Gastrocnemius medialis (tissue), 4 donors: ENCODE data around the gene CALN1. TPM values are rescaled to one million over a fixed set of nuclear protein-coding genes. Genes with fewer than 3 reads are reported as not detected.

Source experiments
- ATAC-seq, 2 donors: fragments of 150-250 bp; one replicate each; pipeline ENCODE4 v1.9.1; 2016
- DNase-seq, 2 donors: peaks; one replicate each; pipeline ENCODE4 v3.0.0-alpha.2; 2019
- H3K27ac ChIP-seq, 4 donors: fragments of 200-600 bp; sonication (generic); 1 replicate in 1 of 4; 2 replicates in 3 of 4; pipeline ENCODE4 v1.5.1; 2016 to 2018; ENCODE audit warnings: mild to moderate bottlenecking in 2 of 4, moderate library complexity in 1 of 4
- H3K27me3 ChIP-seq, 3 donors: fragments of 200-600 bp; sonication (generic) in 2 of 3; 1 replicate in 1 of 3; 2 replicates in 2 of 3; pipeline versions ENCODE4 v1.5.1 to v1.6.0; 2016 to 2019; ENCODE audit warnings: mild to moderate bottlenecking in 1 of 3, moderate library complexity in 1 of 3
- H3K36me3 ChIP-seq, 2 donors: fragments of 200-600 bp; sonication (generic) in 1 of 2; one replicate each; pipeline ENCODE4 v1.5.1; 2017 to 2018
- H3K4me1 ChIP-seq, 2 donors: fragments of 200-600 bp; sonication (generic) in 1 of 2; one replicate each; pipeline ENCODE4 v1.5.1; 2016 to 2017; ENCODE audit warnings: mild to moderate bottlenecking in 2 of 2
- H3K4me3 ChIP-seq, 4 donors: fragments of 200-600 bp; sonication (generic) in 3 of 4; 1 replicate in 1 of 4; 2 replicates in 3 of 4; pipeline ENCODE4 v1.5.1; 2016 to 2019; ENCODE audit warnings: mild to moderate bottlenecking in 2 of 4
- H3K9me3 ChIP-seq, 3 donors: fragments of 200-600 bp; sonication (generic) in 2 of 3; 1 replicate in 1 of 3; 2 replicates in 2 of 3; pipeline ENCODE4 v1.5.1; 2016 to 2019
- POLR2A ChIP-seq, 2 donors: fragments of 450-650 bp; IDR thresholded peaks; one replicate each; pipeline ENCODE4 v1.6.1; 2017; ENCODE audit warnings: antibody characterized with exemption in 2 of 2, mild to moderate bottlenecking in 2 of 2, moderate library complexity in 2 of 2
- in situ Hi-C, 4 donors: fragments of 200-750 bp; cut with MboI; loops; one replicate each; pipeline versions ENCODE4 v1.15.0 to v1.8.0; 2017; ENCODE audit warnings: low sequenced_read_pairs in 4 of 4
- intact Hi-C: fragments of 100-400 bp; cut with DNase I; formaldehyde crosslinking; loops from one replicate; pipeline ENCODE4 v1.15.1; 2023; ENCODE audit warnings: low total_unique reads
- total RNA-seq, 4 donors: library from RNA; depleted of rRNA; stranded (reverse); fragments of >200 nt; gene quantifications; one replicate each; pipeline versions ENCODE4 v1.1.0 to v1.2.3, GENCODE V29; 2016
- TF ChIP-seq, protein P1 (sequence below), 5 experiments: fragments of 450-650 bp in 3 of 5; fragments of 200-600 bp in 2 of 5; sonication (generic) in 2 of 5; IDR thresholded peaks in 4 of 5; conservative IDR thresholded peaks in 1 of 5; 1 replicate in 4 of 5; 2 replicates in 1 of 5; pipeline ENCODE4 v1.5.1; 2016 to 2019; ENCODE audit warnings: antibody characterized with exemption in 5 of 5, mild to moderate bottlenecking in 3 of 5, moderate library complexity in 3 of 5

Gene CALN1
- total RNA-seq, 4 donors from 2014 or later: not detected

DNA sequence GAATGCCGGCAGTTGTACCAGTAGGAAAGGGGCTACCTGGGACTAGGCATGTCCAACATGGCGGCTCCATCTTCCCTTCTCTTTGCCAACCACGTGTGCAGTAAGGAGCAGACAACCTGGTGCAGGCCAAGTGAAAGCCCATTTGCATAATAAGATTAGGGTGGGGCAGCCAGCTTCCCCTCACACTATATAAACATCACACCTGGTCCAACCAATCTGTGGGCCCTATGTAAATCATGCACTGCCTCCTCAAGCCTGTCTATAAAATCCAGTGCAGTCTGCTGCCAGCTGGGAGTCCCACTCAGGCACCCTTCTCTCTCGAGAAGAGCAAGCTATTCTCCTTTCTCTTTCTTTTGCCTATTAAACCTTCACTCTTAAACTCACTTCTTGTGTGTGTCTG, 429.3 kb downstream of the CALN1 start:
- TF ChIP-seq POLR2A (IDR thresholded peaks at IDR 0.05): no peak
- TF ChIP-seq, protein P1, sequence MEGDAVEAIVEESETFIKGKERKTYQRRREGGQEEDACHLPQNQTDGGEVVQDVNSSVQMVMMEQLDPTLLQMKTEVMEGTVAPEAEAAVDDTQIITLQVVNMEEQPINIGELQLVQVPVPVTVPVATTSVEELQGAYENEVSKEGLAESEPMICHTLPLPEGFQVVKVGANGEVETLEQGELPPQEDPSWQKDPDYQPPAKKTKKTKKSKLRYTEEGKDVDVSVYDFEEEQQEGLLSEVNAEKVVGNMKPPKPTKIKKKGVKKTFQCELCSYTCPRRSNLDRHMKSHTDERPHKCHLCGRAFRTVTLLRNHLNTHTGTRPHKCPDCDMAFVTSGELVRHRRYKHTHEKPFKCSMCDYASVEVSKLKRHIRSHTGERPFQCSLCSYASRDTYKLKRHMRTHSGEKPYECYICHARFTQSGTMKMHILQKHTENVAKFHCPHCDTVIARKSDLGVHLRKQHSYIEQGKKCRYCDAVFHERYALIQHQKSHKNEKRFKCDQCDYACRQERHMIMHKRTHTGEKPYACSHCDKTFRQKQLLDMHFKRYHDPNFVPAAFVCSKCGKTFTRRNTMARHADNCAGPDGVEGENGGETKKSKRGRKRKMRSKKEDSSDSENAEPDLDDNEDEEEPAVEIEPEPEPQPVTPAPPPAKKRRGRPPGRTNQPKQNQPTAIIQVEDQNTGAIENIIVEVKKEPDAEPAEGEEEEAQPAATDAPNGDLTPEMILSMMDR (IDR thresholded peaks at IDR 0.05 in 4 of 5, conservative IDR thresholded peaks at IDR 0.05 in 1 of 5): no peak
- H3K36me3 ChIP-seq: no peaks in the 10 kb centered on the region
- no peaks in the 10 kb centered on the region for H3K9me3 ChIP-seq
- in situ Hi-C loops (no loop called here), intact Hi-C loops (no loop called here)
- ATAC-seq (no peak), DNase-seq (no peak)
- no peak overlapping the region for H3K4me3 ChIP-seq
- H3K4me1 ChIP-seq: no peaks in the 10 kb centered on the region
- no peak overlapping the region for H3K27ac ChIP-seq
- H3K27me3 ChIP-seq: no peaks in the 10 kb centered on the region

DNA sequence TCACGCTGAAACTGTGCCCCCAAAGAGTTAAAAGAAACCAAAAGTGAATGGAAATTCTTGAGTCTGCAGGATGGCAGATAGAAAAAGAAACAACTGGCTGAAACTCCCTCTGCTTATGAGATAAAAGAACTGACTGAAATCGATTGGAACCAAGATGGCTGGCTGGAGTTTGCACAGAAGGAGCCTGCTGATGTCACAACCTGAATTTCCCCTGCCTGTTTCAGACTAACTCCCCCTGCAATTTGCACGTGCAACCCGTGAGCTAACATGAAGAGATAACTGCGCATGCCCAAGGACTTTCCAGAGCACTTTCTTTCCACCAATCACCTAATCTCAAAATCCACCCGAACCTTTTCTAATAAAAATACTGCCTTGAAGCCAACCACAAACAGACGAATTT, 435.5 kb downstream of the CALN1 start:
- no peak for DNase-seq
- TF ChIP-seq POLR2A (IDR thresholded peaks at IDR 0.05): no peak
- TF ChIP-seq, protein P1 (IDR thresholded peaks at IDR 0.05 in 4 of 5, conservative IDR thresholded peaks at IDR 0.05 in 1 of 5): no peak
- H3K27me3 ChIP-seq: no peaks in the 10 kb centered on the region
- H3K9me3 ChIP-seq: no peaks in the 10 kb centered on the region
- in situ Hi-C loops (no loop called here), intact Hi-C loops (no loop called here)
- H3K36me3 ChIP-seq: no peaks in the 10 kb centered on the region
- no peak overlapping the region for H3K4me3 ChIP-seq
- no peaks in the 10 kb centered on the region for H3K4me1 ChIP-seq
- no peak overlapping the region for H3K27ac ChIP-seq
- no peak for ATAC-seq

DNA sequence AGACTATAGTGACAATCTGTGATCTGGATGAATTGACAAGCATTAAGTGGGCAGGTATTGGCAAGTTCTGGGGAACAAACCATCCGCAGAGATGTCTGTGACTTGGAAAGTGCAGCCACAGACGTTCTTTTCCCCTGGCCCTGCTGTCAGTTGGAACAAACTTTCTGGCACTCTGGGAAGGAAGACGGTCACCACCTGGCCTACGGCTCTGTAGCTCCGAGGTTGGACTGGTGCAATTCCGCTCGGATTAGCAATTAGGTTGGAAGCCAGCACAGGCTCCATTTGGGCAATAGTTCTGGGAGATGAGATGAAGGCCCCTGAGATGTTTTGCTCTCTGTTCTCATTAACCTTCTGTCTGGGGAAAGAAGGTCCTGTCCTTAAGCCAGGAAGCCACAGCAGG, 437.5 kb downstream of the CALN1 start:
- Histone ChIP-seq H3K4me3 (no peak overlapping the region), H3K9me3 (no peaks in the 10 kb centered on the region), H3K36me3 (no peaks in the 10 kb centered on the region), H3K4me1 (no peaks in the 10 kb centered on the region), H3K27me3 (no peaks in the 10 kb centered on the region), H3K27ac (no peak overlapping the region)
- no peak for DNase-seq
- in situ Hi-C loops: no loop called here
- TF ChIP-seq, protein P1 (IDR thresholded peaks at IDR 0.05 in 4 of 5, conservative IDR thresholded peaks at IDR 0.05 in 1 of 5): no peak
- no peak for TF ChIP-seq POLR2A (IDR thresholded peaks at IDR 0.05)
- intact Hi-C loops: no loop called here
- no peak for ATAC-seq

DNA sequence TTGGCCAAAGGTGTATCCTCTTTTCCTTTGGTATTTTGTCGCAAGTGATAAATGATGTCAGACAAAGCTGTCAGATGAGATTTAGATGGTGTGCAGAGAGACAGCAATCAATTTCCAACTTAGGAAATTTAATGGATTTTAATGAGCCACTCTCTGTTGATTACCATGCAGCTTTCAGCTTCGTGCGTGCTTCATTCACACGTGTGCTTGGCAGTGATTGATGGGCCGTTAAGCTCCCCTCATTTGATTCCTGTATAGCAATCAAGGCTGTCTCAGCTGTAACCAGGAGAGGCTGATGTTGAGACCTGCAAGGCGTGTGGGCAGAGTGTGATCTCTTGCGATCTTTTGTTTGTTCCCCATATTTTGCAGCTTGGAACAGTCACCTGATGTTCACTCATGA, 439.6 kb downstream of the CALN1 start:
- in situ Hi-C loops: no loop called here
- H3K27ac ChIP-seq: no peak overlapping the region
- H3K27me3 ChIP-seq: no peaks in the 10 kb centered on the region
- H3K4me3 ChIP-seq: no peak overlapping the region
- H3K4me1 ChIP-seq: no peaks in the 10 kb centered on the region
- TF ChIP-seq, protein P1 (IDR thresholded peaks at IDR 0.05 in 4 of 5, conservative IDR thresholded peaks at IDR 0.05 in 1 of 5): no peak
- TF ChIP-seq POLR2A (IDR thresholded peaks at IDR 0.05): no peak
- no peaks in the 10 kb centered on the region for H3K9me3 ChIP-seq
- intact Hi-C loops: no loop called here
- ATAC-seq (no peak), DNase-seq (no peak)
- H3K36me3 ChIP-seq: no peaks in the 10 kb centered on the region

DNA sequence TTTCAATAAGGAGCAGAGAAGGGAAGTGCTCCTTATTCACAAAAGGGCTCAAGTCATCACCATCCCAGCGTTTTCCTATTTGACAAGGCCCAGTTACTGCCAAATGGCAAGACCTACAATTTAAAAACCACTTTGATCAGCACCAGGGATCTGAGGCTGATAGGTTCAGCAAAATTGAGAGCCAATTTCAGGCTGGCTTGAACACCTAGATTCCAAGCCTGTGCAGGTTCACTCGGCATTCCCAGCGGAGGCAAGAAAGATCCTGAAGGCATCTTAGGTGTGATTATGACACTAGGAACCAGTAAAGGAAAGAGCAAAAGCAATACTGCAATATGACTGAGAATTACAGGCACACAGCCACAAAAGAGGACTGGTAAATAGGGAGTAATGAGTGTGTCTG, 441.4 kb downstream of the CALN1 start:
- in situ Hi-C loops: no loop called here
- H3K4me1 ChIP-seq: no peaks in the 10 kb centered on the region
- no peak overlapping the region for H3K27ac ChIP-seq
- ATAC-seq (no peak), DNase-seq (no peak)
- intact Hi-C loops: no loop called here
- H3K27me3 ChIP-seq: no peaks in the 10 kb centered on the region
- H3K9me3 ChIP-seq: no peaks in the 10 kb centered on the region
- H3K4me3 ChIP-seq: no peak overlapping the region
- TF ChIP-seq POLR2A (IDR thresholded peaks at IDR 0.05): no peak
- H3K36me3 ChIP-seq: no peaks in the 10 kb centered on the region
